HG03442 (cell line): Measurements from ENCODE around the gene RIN2.
"Not testable (repeated sequence)": the region's sequence is repeated elsewhere in the genome, so short reads cannot be mapped to it uniquely, and the experiment has no call there.

Experiments
- ATAC-seq: cut with Tn5 transposase; IDR thresholded peaks from one replicate; pipeline ENCODE4 v1.9.1; 2021; ENCODE audit warnings: mild to moderate bottlenecking, moderate library complexity; ENCODE audit not compliant: unreplicated experiment

The RIN2 gene

GRCh38 chr20:19738951-19739350 is 19.1 kb upstream of the RIN2 start:
- ATAC-seq, result no peak

- ATAC-seq, result no peak
Observed at GRCh38 chr20:19739351-19739750, 18.7 kb upstream of the RIN2 start.

DNA sequence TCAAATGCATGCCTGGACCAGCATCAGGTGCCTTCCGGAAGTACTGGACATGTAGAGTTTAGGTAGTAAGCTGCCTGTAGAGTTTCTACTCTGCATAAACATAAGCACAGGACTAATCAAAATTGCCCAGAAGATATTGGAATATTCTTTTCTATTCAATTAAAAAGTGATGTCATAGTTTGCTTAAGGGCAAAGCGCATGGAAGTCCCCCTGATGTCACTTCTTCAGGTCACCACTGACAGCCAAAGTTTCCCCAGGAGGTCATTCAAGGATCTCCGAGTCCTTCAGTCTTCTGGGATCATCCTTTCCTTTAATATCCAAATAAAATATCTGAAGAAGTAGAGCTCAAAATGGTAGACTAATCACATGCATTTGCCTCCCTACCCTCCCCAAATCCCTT is 17.5 kb upstream of the RIN2 start:
- ATAC-seq, result no peak

- ATAC-seq, result no peak
Observed at GRCh38 chr20:19741924-19742323, 16.1 kb upstream of the RIN2 start.

- no peak for ATAC-seq
Observed at GRCh38 chr20:19742974-19743639, 15.0 kb upstream of the RIN2 start.

DNA sequence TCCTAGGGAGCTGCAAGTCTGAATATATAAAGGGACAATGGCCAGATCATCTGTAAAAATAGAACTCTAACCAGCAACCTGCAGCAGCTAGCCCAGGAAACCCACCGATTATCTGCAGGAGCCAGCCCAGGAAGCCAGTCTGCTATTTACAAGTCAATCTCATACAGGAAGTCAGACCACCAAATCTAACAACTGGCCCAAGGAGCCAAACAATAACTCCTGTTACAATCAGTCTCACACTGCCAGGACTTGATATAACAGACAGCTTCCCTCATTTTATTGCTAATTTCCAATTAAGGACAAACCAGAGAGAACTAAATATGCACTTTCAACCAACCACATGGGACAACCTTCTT is 14.4 kb upstream of the RIN2 start:
- ATAC-seq, result no peak

DNA sequence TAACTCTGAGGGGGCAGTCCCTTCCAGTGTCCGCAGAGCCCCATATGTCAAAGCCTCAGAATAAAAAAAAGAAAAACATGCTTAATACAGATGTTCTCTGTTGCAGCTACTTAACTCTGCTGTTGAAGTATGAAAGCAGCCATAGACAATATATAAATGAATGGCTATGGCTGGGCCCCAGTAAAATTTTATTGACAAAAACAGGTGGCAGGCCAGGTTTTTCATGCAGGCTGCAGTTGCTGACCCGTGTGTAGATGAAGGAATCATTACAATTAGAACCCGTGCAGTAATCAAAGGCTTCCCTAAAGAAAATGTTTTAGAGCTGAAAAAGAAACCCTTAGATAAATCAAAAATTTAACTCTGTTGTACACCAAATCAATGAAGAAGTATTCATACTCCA is 13.0 kb upstream of the RIN2 start:
- no peak for ATAC-seq

GRCh38 chr20:19745584-19745983 is 12.5 kb upstream of the RIN2 start:
- ATAC-seq, result no peak

DNA sequence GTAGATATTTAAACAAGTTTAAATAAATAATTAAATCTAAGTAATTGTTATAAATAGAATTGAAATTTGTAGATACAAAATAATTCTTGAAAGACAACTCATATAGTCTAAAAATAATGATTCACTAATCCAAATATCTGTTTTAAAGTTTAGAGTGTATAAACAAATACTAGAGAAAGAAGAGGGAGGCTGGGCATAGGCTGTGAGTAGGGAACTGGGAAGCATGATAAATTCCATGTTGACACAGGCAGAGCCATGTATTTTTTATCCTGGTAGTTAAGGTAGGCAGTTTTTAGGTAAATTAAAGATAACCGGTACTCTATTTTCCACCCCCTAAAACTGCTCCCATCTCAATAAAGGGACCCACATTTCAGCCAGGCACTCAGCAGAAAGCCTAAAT is 11.7 kb upstream of the RIN2 start:
- ATAC-seq, result no peak

DNA sequence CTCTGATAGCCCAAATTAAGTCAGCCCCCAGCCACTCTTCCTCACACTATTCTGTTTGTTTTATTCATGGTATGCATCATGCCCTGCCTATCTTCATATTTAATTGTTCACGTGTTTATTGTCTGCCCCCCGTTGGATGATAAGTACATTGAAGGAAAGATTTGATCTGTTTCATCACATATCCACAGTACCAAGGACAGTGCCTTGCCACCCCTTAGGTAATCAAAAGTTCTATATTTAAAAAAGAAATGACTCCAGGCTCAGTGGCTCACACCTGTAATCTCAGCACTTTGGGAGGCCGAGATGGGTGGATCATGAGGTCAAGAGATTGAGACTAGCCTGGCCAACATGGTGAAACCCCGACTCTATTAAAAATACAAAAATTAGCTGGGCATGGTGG is 10.2 kb upstream of the RIN2 start:
- ATAC-seq, result no peak

GRCh38 chr20:19748681-19749080 is 9.4 kb upstream of the RIN2 start:
- ATAC-seq, result no peak

DNA sequence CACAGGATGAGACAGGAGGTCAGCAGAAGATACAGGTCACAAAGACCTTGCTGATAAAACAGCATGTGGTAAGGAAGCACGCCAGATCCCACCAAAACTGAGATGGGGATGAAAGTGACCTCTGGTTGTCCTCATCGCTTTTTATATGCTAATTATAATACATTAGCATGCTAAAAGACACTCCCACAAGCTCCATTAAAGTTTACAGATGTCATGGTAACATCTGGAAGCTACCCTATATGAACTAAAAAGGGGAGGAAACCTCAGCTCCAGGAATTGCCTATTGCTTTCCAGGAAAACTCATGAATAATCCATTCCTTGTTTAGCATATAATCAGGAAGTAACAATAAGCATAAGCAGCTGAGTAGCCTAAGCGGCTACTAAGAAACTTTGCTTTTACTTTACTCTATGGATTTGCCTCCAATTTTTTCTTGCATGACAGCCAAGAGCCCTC is 8.4 kb upstream of the RIN2 start:
- ATAC-seq, result no peak

GRCh38 chr20:19750101-19750606 is 7.9 kb upstream of the RIN2 start:
- ATAC-seq, result no peak

DNA sequence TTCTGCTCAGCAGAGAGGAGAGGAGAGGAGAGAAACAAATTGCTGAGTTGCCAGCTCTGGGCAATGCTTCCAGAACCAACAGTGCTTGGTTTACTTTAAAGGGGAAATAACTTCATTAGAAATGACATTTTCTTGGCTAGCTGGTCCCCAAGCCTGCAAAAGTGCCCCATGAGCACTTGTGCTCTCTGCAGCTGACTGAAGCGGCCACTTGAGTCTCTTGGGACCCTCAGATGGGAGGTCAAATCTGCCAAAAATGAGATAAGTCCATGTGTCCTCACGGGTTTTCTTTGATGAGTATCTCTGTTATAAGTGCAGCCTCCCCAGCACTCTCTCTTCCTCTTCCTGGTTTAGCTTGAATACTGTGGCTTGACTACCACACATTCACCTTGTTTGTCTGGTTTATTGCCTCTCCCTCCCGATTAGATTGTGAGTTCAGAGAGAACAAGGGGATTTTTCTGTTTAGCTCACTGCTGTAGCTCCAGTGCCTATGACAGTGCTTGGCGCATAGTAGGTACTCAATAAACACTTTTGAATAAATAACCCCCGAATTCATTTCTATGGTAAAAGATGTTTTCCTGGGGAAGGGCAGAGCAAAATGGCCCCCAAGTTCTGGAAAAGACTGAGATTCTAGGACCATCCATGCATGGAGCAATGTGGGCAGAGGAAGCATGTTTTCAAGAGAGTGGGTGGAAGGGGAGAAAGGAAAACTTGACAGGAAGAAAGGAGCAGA is 7.0 kb upstream of the RIN2 start:
- no peak for ATAC-seq

DNA sequence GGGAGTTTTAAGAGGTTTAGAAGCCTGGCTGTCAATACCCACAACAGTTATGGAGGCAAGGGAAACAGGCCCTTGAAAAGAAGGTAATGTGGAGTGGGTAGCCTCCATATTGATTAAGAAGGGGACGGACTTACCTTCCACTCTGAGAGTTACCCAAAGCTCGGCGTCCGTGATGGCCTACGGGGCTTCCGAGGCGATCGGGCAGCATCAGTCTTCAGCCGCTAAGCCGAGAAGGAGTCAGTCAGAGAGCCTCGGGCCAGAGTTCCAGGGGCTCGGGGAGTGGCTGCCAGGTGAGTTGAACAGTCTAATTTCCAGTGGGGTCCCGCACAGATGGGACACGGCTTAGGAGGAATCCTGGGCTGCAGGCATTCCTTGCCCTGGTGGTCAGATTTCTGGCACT is 3.9 kb upstream of the RIN2 start:
- not testable (repeated sequence) for ATAC-seq

DNA sequence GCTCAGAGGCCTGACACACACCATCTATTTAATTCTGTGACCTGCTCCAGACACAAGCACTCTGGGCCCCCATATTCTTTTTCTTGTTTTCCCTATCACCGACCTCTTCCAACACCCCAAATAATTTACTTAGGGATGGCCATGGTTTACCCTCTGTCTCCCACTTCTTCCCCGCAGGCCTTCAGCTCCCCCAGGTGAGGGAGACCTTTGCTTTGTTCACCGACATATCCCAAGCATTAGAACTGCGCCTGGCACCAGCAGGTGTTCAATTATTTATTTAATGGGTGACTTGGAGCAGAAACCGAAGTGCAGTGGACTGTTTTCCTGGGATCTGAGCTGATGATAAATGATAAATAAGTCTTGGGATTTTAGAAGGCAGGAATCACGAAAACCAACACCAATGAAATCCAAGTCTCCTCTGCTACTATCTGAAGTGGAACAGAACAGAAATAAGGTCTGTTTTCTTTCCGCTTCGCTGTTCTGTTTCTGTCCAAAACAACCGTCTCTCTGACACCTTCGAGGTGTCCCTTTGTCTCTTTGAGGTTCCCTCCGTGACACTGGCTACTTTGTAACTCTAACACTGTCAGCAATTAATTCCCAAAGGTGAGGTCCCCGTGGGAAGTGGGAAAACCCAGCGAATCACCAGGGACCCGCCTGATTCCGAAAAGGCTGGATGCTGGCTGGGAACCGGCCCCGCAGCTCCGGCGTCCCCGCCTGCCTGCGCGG is 1.1 kb upstream of the RIN2 start:
- ATAC-seq, result no peak

DNA sequence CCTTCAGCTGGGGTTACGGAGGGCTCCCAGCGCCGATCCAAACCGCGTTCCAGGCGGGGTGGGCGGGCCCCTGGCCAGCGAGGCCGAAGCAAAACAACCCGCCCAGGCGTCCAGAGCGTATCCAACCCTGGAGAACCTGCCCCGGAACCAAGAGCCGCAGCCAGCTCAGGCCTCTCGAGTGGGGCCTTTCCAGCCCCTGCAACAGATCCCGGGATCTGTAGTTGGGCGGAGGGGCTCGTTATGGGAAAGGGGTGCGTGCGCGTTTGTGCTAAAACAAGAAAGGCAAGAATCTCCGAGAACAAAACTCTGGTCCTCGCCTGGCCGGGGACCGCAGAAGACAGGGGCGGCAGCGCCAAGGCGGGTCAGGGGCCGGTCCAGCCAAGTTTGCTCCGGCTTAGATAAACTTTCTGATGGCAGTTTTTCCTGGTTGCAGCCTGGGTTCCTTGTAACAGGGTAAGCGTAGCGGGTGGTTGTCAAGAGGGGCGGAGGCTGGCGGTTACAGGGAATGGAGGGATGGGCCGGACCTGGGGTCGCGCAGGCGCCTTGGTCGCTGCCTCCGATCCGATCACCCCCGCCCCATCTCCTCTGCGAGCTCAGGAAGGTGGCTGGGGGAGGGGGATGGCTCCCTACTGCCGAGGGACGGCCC is 448 bp upstream of the RIN2 start:
- ATAC-seq, result no peak

DNA sequence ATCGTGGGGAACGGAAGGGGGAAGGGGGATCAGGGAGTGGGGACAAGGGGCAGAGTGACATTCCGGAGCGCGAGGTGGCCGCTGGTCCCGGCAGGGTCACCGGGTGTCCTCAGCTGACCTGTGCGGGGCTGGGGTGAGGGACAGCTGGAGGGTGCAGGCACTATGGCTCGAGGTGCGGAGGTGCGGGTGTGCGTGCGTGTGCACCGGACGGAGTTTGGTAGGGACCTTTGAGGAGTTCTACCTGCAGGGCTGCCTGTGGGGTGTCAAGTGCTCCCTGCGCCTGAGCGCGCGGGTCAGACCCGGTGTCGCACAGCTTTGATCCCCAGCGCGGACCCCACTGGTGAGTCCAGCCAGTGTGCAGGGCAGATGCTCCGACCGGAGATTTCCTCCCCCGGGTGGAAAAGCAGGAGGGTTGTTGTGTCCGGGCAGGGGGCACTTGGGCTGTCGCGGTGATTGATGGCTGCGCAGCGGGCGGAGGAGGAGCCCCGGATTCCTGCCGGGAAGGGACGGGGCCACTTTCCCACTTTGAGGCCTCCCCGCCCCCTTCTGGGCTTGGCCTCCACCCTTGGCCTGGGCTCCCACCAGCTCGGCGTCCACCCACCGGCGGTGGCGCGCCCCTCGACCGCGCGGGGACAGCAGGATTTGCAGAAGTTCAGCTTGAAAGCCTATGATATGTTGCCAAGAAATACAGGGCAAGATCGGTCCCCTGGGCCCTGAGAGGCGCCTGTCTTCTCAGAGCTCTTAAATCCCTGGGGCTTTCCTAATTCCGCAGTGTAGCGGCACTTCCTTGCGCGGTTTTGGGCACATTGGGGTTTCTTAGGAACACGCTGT is 658 bp downstream of the RIN2 start:
- no peak for ATAC-seq

DNA sequence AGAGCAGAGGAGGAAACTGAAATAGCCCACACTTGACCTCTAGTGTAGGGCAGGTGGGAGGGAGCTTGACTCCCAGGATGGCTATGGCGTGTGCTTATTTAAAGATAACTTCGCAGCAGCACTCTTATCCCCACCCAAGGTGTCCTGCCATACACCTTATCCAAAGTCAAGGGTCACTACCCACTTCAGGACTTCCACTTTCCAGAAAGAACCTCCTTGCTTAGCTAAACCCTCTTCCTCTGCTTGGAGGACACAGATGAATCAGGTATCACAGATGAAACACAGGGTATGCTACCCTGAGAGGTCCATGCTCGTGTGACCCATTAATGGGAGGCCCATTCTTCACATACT is 2.3 kb downstream of the RIN2 start:
- no peak for ATAC-seq

DNA sequence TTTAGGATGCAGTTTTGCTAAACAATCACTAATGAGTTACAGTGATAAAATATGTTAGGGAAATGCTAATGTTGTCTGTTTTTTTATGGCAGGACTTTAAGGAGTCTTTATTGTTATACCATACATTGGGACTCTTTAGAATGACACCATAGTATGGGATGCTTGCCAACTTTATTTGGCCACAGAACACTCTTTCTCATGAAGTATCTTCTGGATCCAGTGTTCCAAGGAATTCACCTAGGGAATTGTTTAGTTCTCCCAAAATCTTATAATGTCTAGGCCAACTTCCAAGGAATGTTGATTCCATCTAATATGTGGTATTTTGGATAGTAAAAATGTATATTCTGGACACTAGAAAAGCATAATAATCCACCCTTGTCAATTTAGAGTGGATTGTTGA is 3.3 kb downstream of the RIN2 start:
- ATAC-seq, result no peak

DNA sequence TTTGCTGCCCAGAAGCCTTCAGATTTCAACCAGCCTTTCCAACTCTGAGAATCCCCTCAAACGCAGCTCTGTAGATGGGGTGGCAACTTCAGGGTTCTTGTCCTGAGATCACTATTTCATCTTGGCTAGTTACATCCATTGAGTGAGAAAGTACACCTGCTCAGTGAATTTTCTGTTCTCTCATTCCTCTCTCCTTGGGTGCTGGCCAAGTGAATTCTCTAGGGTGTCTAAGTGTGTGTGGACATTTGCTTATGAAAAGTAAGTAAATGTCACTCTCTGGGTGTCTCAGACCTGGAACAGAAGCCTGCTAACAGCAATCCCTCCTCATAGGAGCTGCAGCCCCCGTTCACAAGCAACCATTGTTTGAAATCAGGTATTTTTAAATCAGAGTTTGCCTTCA is 3.8 kb downstream of the RIN2 start:
- ATAC-seq, result no peak
